ENCODE data around the gene TBC1D23.

DNA sequence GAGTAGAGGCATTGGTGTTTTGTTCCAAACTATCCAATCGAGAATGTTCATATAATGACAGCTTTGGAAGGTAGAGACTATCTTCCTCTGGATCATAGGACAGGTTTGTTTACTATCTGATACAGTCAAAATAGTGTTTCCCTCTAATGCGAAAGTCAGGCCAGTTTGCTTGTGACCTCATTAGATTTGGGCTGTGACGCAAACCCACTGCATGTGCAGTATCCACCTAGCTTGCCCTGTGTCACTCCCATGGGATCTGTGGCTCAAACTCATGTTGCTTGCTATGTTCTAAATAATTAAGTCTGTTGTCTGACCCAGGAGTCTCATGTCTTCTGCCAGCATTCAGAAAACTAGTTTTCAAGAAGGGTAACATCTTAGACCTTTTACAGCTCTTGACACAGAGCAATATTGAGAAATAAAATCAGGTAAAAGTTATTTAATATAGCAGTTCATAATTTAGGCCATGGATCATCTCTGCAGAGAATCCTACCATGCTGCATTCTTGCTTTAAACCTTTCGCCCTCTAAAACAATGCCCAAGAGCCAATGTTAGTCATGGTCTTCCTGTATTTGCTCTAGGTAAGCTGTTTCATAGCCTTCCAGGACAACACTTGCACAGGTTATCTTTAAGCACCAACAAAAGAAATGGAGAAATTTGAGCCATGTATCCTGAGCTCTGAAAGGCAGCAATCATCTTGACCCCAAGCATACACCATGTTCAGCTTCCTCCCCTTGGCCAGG lies 100.1 kb downstream of the TBC1D23 start:
- TF ChIP-seq POLR2A (IDR thresholded peaks at IDR 0.05; ENCODE audit: low read depth, low read length), result no peak
- TF ChIP-seq TAF1 (IDR thresholded peaks at IDR 0.05; ENCODE audit: low read depth, low read length), result no peak
- TF ChIP-seq POLR2AphosphoS5 (IDR thresholded peaks at IDR 0.05; ENCODE audit: low read depth, low read length), result no peak
- TF ChIP-seq PAX5 (IDR thresholded peaks at IDR 0.05; ENCODE audit: insufficient read depth, low read length, severe bottlenecking), result no peak
- TF ChIP-seq SPI1 (IDR thresholded peaks at IDR 0.05; ENCODE audit: low read depth, low read length), result no peak
